AG04450 (cell line): ENCODE measurements around the gene NPIPA5. TPM values are rescaled to one million over a fixed set of nuclear protein-coding genes. Genes with fewer than 3 reads are reported as not detected.
"Not testable (repeated sequence)": the region's sequence is repeated elsewhere in the genome, so short reads cannot be mapped to it uniquely, and the experiment has no call there.

Experiments
- CTCF ChIA-PET: fragments of 300-600, 350-600 bp; formaldehyde crosslinking; extraction: SDS; loops from one replicate; lab custom pipeline; 2022; ENCODE audit warnings: antibody characterized with exemption, inconsistent platforms; lab: Charles Lee
- POLR2A ChIA-PET: fragments of 350-600 bp; formaldehyde crosslinking; extraction: SDS; loops from one replicate; lab custom pipeline; 2021; ENCODE audit warnings: antibody characterized with exemption, inconsistent platforms; lab: Yijun Ruan, JAX
- DNase-seq: peaks from one replicate; pipeline ENCODE4 v3.0.0-alpha.2; 2011; ENCODE audit warnings: low read depth, low spot score
- H3K27ac ChIP-seq: one replicate; pipeline ENCODE4 v1.5.1; 2012; ENCODE audit warnings: low read depth, low read length, control low read depth
- H3K27me3 ChIP-seq: one replicate; pipeline ENCODE4 v1.6.0; 2012; ENCODE audit warnings: low read length; ENCODE audit not compliant: control insufficient read depth, insufficient read depth
- H3K4me3 ChIP-seq: 2 replicates; pipeline ENCODE4 v1.5.1; 2011; ENCODE audit warnings: mild to moderate bottlenecking, low read depth, low read length, control low read depth
- H3K9me3 ChIP-seq: 2 replicates; pipeline ENCODE4 v1.5.1; 2012; ENCODE audit warnings: low read length; ENCODE audit not compliant: control insufficient read depth, insufficient read depth
- polyA plus RNA-seq: library from polyadenylated mRNA; depleted of rRNA; stranded (reverse); fragments of >200 nt; gene quantifications from 2 replicates; pipeline ENCODE4 v1.2.3, GENCODE V29; 2011
- TF ChIP-seq, protein P1 (sequence below): IDR thresholded peaks from 2 replicates; pipeline ENCODE4 v1.5.1; 2011; ENCODE audit warnings: low read depth, low read length, control low read depth, inconsistent platforms

NPIPA5 gene
- polyA plus RNA-seq, 1 experiment, result 15.9 TPM

DNA sequence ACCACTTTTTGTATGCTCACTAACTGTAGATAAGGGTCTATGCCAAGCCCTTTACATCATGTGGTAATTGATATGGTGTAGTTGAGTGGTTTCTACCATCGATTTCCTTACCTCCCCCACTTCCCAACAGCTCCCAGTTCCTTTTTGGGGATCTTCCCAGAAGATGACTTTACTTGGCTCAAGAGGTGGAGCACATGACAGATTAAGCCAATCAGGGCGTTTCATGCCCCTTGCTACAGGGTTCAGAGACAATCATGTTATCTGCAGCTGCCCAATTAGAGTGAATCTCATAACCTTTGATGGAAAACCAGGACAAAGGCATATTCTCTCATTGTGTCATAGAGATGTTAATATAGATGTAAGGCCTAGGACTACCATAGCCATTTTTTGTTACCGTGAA is 40.1 kb upstream of the NPIPA5 start:
- Histone ChIP-seq H3K4me3 (no peak overlapping the region), H3K27ac (no peak overlapping the region), H3K9me3 (no peaks in the 10 kb centered on the region), H3K27me3 (no peaks in the 10 kb centered on the region)
- TF ChIP-seq, protein P1, sequence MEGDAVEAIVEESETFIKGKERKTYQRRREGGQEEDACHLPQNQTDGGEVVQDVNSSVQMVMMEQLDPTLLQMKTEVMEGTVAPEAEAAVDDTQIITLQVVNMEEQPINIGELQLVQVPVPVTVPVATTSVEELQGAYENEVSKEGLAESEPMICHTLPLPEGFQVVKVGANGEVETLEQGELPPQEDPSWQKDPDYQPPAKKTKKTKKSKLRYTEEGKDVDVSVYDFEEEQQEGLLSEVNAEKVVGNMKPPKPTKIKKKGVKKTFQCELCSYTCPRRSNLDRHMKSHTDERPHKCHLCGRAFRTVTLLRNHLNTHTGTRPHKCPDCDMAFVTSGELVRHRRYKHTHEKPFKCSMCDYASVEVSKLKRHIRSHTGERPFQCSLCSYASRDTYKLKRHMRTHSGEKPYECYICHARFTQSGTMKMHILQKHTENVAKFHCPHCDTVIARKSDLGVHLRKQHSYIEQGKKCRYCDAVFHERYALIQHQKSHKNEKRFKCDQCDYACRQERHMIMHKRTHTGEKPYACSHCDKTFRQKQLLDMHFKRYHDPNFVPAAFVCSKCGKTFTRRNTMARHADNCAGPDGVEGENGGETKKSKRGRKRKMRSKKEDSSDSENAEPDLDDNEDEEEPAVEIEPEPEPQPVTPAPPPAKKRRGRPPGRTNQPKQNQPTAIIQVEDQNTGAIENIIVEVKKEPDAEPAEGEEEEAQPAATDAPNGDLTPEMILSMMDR, result no peak
- DNase-seq, result no peak
- POLR2A ChIA-PET, result interaction anchor here (0.5 kb wide), 1 partner anchor 173 kb away, joined by 3 read pairs; no protein-coding TSS in a partner anchor
- CTCF ChIA-PET, result no interaction called here

DNA sequence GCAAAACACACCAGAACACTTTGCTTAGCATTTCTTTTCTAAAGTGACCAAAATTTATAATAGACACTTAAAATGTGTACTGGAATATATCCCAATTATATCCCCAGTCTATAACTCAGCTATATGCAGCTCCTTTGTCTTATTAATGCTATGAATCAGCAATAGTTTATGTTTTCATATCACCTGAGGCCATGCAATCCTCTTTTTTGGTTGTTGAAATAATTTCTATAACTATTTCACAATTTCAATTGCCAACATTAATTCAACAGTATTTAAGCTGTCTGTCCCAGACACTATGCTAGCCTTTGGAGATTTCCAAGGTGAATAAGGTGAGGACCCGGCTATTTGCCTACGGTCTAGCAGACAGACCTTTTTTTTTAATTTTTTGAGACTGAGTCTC is 39.1 kb upstream of the NPIPA5 start:
- Histone ChIP-seq H3K9me3 (no peaks in the 10 kb centered on the region), H3K27me3 (no peaks in the 10 kb centered on the region), H3K4me3 (no peak overlapping the region), H3K27ac (no peak overlapping the region)
- TF ChIP-seq, protein P1, result no peak
- CTCF ChIA-PET, result no interaction called here
- POLR2A ChIA-PET, result no interaction called here
- no peak for DNase-seq

DNA sequence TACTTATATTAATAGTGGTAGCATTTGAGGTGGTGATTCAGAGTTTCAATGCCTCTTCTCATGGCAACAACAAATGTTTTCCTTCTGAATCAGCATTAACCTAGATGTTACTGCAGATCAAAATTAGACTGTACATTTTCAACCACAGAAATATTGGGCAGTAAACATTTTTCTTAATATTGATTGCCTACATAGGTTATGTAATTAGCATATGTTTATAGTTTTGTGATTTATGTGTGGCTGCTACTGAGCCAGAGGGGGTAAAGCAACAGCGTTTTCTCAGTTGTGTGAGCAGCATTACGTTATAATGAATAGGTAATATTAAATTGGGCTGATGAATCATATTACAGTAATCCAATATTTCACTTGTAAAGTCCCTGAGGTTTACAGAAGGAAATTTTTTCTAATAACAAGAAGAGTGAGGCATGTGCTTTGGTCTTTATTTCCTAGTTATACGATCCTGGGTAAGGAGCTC is 37.5 kb upstream of the NPIPA5 start:
- DNase-seq, result no peak
- POLR2A ChIA-PET, result no interaction called here

DNA sequence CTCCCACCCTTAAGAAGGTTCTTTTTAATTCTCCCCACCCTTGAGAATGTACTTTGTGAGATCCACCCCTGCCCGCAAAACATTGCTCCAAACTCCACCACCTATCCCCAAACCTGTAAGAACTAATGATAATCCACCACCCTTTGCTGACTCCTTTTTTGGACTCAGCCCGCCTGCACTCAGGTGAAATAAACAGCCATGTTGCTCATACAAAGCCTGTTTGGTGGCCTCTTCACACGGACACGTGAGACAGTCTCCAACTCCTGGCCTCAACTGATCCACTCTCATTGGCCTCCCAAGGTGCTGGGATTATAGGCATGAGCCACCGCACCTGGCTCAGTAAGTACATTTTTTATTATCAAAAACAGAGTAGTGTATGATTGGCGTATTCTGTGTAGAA is 31.4 kb upstream of the NPIPA5 start:
- H3K27me3 ChIP-seq, H3K9me3 ChIP-seq, DNase-seq, H3K4me3 ChIP-seq, CTCF ChIA-PET, H3K27ac ChIP-seq, POLR2A ChIA-PET: not testable (repeated sequence)

More for the DNA sequence above, 37.5 kb upstream of the NPIPA5 start:
- Histone ChIP-seq H3K9me3 (no peaks in the 10 kb centered on the region), H3K4me3 (no peak overlapping the region), H3K27me3 (no peaks in the 10 kb centered on the region), H3K27ac (no peak overlapping the region)
- CTCF ChIA-PET, result no interaction called here
- TF ChIP-seq, protein P1, result no peak

DNA sequence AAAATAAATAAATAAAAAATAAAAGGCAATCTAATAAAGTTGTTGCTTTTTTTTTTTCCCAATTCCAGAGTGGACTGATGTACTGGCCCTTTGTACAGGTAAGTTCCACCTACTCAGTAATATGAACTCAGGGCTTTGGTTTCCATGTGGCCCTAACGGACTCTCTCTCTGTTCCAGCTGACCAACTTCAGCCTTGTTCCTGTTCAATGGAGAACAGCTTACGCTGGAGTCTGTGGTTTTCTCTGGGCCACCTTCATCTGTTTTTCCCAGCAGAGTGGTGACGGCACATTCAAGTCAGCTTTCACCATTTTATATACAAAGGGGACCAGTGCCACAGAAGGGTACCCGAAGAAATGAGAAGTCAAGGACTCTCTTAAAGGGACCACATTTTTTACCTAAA is 29.7 kb upstream of the NPIPA5 start:
- H3K4me3 ChIP-seq, H3K9me3 ChIP-seq, DNase-seq, POLR2A ChIA-PET, H3K27ac ChIP-seq, H3K27me3 ChIP-seq, CTCF ChIA-PET: not testable (repeated sequence)

DNA sequence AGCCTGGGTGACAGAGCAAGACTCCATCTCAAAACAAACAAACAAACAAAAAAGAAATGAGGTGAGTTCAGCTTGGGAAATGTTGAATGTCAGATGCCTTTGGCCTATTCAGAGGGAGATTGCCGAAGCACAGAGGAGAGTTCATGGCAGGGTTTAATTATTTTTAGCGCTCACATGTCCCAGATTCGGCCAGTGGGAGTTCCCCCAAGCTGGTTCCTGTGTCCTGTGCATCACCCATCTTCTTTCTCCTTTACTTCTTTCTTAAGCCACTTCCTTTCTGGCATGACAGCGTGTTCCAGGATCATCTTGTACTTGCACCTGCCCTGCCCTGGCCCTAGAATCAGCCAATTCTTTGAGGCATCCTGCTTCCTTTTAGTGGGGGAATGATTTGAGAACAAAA is 26.7 kb upstream of the NPIPA5 start:
- no peaks in the 10 kb centered on the region for H3K27me3 ChIP-seq
- H3K4me3 ChIP-seq, result no peak overlapping the region
- POLR2A ChIA-PET, result no interaction called here
- CTCF ChIA-PET, result no interaction called here
- TF ChIP-seq, protein P1, result no peak
- H3K27ac ChIP-seq, result no peak overlapping the region
- DNase-seq, result no peak
- H3K9me3 ChIP-seq, result no peaks in the 10 kb centered on the region

DNA sequence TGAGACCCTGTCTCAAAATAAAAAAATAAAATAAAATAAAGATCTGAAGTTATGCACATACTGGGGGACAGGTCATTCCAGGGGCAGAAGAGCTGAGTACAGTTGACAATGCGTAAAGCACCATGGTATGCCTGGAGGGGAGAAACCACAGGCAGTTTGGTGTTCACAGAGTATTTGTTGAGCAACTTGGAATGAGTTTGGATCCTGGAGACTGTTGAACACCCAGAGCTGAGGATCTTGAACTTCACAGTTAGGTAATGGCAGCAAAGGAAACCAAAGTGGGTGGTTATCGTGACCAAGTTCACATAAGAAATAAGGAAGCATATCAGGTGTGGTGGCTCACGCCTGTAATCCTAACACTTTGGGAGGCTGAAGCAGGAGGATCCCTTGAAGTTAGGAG is 26.0 kb upstream of the NPIPA5 start:
- DNase-seq, H3K4me3 ChIP-seq, CTCF ChIA-PET, H3K27ac ChIP-seq, H3K27me3 ChIP-seq, H3K9me3 ChIP-seq, POLR2A ChIA-PET: not testable (repeated sequence)
